Activated T-cell treated with anti-CD3 and anti-CD28 coated beads for 48 hours (primary cell): ENCODE results near the gene RNGTT.

ENCODE experiments used
- DNase-seq: peaks from one replicate; pipeline ENCODE4 v3.0.0-alpha.2; 2020; ENCODE audit warnings: low read depth

The RNGTT gene

GRCh38 chr6:88587150-88587520, 376.3 kb downstream of the RNGTT start:
- no peak for DNase-seq

DNA sequence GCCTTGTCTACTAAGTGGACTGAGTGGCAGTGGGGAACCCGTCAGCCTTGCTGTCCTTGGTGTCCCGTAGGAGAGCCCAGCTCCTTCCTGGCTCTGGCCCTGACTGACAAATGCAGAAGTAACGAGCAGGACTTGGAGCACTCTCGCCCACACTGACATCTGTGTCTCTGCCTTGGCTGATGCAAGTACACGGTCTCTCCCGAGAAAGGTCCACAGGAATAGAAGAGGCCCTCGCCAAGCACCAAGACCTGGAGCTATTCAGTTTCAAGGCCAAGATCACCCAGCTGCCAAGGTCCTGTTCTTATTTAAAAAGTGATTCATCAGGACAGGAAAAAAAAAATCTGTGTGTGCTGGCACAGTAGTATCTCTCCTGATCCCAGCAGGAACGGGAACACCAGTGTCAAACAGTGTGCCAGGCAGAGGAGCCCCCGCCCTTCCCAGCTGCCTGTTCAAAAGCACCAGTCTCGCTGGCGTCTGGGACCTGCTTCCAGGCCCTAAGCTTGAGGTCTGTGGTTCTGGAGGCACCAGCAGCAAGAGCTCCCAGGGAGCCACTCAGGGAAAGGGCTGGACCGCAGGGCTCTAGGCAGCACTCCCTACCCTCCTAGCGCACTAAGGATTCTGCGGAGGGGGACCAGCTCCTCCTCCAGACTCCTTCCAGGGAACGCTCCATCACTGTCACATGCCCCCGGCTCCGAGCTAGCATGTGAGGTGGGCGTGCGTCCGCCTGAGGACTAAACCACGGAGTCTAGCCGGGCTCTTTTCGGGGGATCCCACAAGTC, 376.9 kb downstream of the RNGTT start:
- no peak for DNase-seq

- DNase-seq = no peak
Observed at GRCh38 chr6:88585276-88585692, 378.1 kb downstream of the RNGTT start.

DNA sequence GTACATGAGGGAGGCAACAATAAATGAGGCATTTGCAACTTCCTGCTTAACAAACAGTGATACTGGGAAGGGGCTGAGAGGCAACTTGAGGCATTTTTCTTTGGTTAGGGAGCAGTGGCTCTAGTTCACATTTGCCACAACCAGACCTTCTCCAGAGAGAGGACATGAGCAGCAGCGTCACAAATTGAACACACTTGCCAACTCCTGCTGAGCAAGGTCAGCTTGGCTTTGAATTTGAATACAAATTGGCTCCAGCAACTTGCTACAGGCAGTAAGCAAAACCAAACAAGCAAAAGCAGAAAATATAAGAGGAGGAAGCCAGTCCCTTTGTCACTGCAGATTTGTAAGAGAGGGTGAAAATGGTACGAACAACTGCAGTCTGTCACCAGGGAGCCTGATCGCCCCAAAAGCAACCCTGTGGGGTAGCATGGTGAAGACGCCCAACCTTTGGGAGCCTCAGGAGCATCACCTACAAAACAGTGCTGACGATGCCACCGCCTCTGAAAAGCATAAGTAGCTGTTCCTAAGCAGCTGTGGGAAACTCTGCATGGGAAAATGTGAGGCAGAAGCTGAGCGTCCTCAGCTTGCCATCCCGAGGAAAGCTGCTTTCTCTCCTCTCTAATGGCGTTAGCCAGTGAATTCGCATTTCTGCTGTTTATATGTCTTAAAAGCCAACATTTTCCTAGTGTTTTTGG, 378.7 kb downstream of the RNGTT start:
- no peak for DNase-seq

- DNase-seq = no peak
Observed at GRCh38 chr6:88577461-88577860, 386.0 kb downstream of the RNGTT start.

DNA sequence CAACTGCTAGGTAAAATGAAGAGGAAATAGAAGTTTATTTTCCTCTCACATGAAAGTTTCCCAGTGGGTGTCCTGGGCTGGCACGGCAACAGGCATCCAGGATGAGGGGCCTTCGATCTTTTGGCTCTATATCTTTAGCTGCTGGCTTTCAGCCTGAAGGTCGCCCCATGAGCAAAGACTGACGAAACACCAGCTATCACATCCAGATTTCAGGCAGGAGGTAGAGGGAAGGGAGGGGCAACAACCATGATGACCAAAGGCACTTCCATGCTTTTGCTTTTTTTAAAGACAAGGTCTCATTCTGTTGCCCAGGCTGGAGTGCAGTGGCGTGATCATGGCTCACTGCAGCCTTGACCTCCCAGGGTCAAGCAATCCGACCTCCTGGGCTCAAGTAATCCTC, 387.9 kb downstream of the RNGTT start:
- no peak for DNase-seq

GRCh38 chr6:88574651-88575050, 388.8 kb downstream of the RNGTT start:
- no peak for DNase-seq

- no peak for DNase-seq
Observed at GRCh38 chr6:88574031-88574430, 389.4 kb downstream of the RNGTT start.

- no peak for DNase-seq
Observed at GRCh38 chr6:88573561-88573960, 389.9 kb downstream of the RNGTT start.

- DNase-seq = no peak
Observed at GRCh38 chr6:88572449-88573139, 390.8 kb downstream of the RNGTT start.

GRCh38 chr6:88569959-88570358, 393.5 kb downstream of the RNGTT start:
- no peak for DNase-seq

- no peak for DNase-seq
Observed at GRCh38 chr6:88567696-88568095, 395.7 kb downstream of the RNGTT start.

- no peak for DNase-seq
Observed at GRCh38 chr6:88566746-88567534, 396.5 kb downstream of the RNGTT start.

- no peak for DNase-seq
Observed at GRCh38 chr6:88565836-88566235, 397.6 kb downstream of the RNGTT start.

DNA sequence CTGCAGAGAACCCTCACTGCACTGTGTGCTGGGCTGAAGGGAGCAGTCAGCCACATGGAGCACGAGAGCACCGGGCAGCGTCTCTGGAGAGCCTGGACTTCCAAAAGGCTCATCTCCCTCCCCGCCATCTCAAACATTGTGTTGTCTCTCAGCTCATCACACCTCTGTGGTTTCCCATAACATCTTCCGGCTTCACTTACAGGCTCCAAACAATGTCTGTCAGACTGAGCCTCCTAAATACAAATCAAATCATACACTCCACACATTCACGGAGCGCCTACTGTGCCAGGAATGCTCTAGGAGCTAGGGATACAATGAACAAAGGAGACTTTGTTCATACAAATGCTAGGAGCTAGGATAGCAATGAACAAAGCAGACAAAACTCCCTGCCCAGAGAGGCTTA, 398.0 kb downstream of the RNGTT start:
- no peak for DNase-seq

DNA sequence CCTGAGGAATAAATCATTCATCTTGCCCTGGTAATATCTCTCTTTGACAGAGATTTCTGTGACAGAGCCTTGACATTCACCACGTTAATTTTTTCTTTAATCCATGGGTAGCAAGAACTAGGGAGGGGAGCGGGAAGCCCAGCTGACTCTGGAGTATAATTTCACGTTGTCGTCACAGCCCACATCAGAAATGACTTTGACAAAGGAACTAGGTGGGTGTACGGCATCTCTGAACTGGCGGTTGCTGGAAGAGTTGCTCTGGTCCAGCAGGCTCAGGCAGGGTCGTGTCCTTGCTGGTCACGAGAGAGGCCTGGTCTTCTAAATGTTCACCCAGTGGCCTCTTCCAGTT, 400.2 kb downstream of the RNGTT start:
- no peak for DNase-seq

DNA sequence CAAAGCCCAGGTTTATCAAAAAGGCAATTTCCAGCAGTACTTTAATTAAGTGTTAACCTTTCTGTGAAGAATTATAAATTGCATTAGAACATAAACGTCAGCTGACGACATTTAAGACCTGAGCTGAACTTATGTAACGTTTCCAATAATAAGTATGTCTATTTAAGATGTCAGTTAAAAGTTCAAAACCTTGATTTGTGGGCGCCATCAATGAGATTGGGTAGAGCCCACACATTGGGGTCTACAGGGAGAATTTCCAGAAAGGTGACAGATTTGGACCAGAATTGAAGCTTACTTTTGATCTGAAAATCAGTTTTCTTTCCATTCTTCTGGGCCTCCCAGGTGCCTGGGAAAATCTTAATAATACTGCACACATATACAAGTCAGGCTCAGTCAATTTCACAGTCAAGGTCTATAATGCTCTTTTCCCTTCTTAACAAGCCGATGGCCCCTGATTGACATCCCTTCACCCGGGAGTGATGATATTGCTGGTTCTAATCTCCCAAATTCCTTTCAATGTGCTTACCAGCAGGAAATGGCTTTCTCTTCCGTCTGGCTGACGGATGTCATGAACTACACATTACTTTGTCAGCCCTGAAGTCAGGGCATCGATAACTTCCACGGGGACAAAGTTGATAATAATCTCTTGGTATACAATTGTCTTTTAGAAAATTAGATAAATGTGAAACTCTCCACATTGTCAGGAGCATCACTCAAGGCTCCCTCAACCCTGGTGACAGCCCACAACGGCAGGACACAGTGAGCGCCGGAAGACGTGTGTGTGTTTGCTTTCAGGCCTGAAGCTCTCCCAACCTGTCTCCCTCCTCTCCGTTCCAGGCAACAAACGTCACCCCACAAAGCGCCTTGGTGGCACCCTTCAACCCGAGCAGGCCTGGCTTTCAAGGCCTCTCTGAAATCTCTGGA, 400.8 kb downstream of the RNGTT start:
- no peak for DNase-seq

DNA sequence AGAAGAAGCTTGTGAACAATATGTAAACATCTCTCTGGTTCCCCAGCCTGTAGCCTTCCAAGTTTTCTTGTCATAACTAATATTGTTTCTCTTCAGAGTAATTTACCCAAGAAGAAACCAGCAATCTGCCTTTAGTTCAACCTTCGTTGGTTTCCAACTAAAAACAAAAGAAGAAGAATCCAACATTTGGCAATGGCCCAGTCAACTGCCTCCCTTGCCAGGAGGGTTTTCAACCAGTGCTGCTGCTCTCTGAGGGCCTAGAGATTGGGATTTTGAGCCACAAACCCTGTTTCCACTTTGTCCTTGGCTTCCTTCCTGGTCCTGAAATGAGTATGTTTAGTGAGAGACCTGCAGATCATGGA, 401.5 kb downstream of the RNGTT start:
- no peak for DNase-seq

DNA sequence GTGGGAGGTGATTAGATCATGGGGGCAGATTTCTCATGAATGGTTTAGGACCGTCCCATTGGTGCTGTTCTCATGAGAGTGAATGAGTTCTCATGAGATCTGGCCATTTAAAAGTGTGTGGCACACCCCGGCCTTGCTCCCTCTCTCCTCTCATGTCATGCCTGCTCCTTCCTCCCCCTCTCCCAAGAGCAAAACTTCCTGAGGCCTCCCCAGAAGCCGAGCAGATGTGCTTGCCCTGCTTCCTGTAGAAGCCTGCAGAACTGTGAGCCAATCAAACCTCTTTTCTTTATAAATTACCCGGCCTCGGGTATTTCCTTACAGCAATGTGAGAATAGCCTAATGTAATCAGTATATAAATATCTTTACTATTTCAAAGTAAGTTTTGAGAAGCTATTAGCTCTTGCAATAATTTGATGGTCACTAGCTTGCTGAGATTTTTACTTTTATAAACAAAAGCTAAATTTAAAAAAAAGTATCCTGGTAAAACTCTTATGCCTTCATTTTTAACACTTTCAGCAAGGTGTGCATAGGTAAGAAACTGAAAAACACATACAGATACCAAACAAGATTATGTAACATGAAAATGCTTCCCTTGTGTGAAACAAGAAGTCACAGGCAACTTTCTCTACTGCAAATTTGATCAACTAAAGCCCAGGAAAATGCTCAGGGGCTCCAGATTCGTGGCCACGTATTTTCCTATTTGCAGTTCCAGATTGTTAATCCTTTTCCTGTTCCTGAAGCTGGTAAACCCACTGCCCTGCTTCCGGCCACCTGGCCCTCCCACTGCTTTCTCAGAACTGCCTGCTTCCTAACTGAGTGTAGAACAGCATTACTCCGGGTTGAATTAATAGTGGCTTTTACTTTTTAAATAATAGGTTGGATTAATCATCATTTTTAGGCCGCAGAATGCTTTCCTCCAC, 402.1 kb downstream of the RNGTT start:
- DNase-seq = no peak
